HG02884 (cell line): Measurements from ENCODE around the gene NR2F2.
"Not testable (repeated sequence)": the region's sequence is repeated elsewhere in the genome, so short reads cannot be mapped to it uniquely, and the experiment has no call there.

Experiments
- ATAC-seq: cut with Tn5 transposase; IDR thresholded peaks from one replicate; pipeline ENCODE4 v1.9.1; 2021; ENCODE audit warnings: mild to moderate bottlenecking, moderate library complexity; ENCODE audit not compliant: unreplicated experiment

NR2F2 gene

GRCh38 chr15:96365781-96366525, 35.5 kb downstream of the NR2F2 start:
- no peak for ATAC-seq

- ATAC-seq = no peak
Observed at GRCh38 chr15:96366526-96366877, 36.0 kb downstream of the NR2F2 start.

- no peak for ATAC-seq
Observed at GRCh38 chr15:96367311-96368200, 37.1 kb downstream of the NR2F2 start.

- ATAC-seq = no peak
Observed at GRCh38 chr15:96369351-96369750, 38.9 kb downstream of the NR2F2 start.

- no peak for ATAC-seq
Observed at GRCh38 chr15:96369825-96370621, 39.5 kb downstream of the NR2F2 start.

- ATAC-seq = no peak
Observed at GRCh38 chr15:96372554-96372953, 42.1 kb downstream of the NR2F2 start.

GRCh38 chr15:96374499-96374898, 44.0 kb downstream of the NR2F2 start:
- no peak for ATAC-seq

- ATAC-seq = not testable (repeated sequence)
Observed at GRCh38 chr15:96379592-96379991, 49.1 kb downstream of the NR2F2 start.

GRCh38 chr15:96381463-96381862, 51.0 kb downstream of the NR2F2 start:
- no peak for ATAC-seq

GRCh38 chr15:96385195-96385594, 54.7 kb downstream of the NR2F2 start:
- ATAC-seq = no peak

- no peak for ATAC-seq
Observed at GRCh38 chr15:96388673-96389072, 58.2 kb downstream of the NR2F2 start.
